ENCODE measurements around the gene MYF5. TPM values are rescaled to one million over a fixed set of nuclear protein-coding genes. Genes with fewer than 3 reads are reported as not detected.

The MYF5 gene
- total RNA-seq, 1 experiment from 2014 or later, result not detected

DNA sequence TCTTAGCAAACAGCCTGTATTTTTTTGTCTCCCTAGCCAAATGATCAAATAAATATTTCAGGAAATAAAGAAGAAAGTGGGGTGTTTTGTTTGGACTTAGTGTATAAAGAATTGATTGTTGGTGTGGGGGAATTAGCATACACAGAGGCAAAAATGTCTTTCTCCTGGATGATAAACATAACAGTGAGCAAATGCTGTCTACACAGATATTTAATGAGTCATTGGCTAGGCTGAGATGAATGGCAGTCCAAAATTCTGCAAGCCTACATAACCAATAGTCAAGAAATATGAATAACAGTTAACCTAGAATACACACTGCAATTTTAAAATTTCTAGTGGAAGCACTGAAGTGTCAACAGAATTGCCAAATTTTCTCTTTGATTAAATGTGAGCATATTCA, 35.8 kb downstream of the MYF5 start:
- intact Hi-C loops (cut with micrococcal nuclease; ENCODE audit: unreplicated experiment), result no loop called here
- no peaks in the 10 kb centered on the region for H3K4me1 ChIP-seq (replicated peaks; ENCODE audit: insufficient read depth)
- H3K27ac ChIP-seq, result no peak overlapping the region
- TF ChIP-seq, protein P1, sequence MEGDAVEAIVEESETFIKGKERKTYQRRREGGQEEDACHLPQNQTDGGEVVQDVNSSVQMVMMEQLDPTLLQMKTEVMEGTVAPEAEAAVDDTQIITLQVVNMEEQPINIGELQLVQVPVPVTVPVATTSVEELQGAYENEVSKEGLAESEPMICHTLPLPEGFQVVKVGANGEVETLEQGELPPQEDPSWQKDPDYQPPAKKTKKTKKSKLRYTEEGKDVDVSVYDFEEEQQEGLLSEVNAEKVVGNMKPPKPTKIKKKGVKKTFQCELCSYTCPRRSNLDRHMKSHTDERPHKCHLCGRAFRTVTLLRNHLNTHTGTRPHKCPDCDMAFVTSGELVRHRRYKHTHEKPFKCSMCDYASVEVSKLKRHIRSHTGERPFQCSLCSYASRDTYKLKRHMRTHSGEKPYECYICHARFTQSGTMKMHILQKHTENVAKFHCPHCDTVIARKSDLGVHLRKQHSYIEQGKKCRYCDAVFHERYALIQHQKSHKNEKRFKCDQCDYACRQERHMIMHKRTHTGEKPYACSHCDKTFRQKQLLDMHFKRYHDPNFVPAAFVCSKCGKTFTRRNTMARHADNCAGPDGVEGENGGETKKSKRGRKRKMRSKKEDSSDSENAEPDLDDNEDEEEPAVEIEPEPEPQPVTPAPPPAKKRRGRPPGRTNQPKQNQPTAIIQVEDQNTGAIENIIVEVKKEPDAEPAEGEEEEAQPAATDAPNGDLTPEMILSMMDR (conservative IDR thresholded peaks at IDR 0.05), result no peak
- no peak for TF ChIP-seq EZH2 (IDR thresholded peaks at IDR 0.05; ENCODE audit: low read depth)
- no peaks in the 10 kb centered on the region for H3K9me2 ChIP-seq (ENCODE audit: insufficient read depth)
- no peaks in the 10 kb centered on the region for H3K36me3 ChIP-seq (ENCODE audit: low read depth)
- BruUV-seq (replicated peaks), result no TSS peak
- no peak for DNase-seq
- no peaks in the 10 kb centered on the region for H3K9me3 ChIP-seq (ENCODE audit: insufficient read depth, low read depth)
- no peak overlapping the region for H3K4me3 ChIP-seq
- H3F3A ChIP-seq (ENCODE audit: insufficient read depth, low read depth), result no peaks in the 10 kb centered on the region
- POLR2A ChIA-PET (ENCODE audit: unreplicated experiment), result no interaction called here
- no peaks in the 10 kb centered on the region for H3K79me2 ChIP-seq (ENCODE audit: low read depth)
- no peaks in the 10 kb centered on the region for H3K27me3 ChIP-seq (ENCODE audit: insufficient read depth, low read depth)
- H3K4me2 ChIP-seq, result no peak overlapping the region
- CTCF ChIA-PET, result no interaction called here
- no peaks in the 10 kb centered on the region for H4K20me1 ChIP-seq (ENCODE audit: insufficient read depth)
- H2AFZ ChIP-seq, result no peak overlapping the region

- CTCF ChIA-PET, result no interaction called here
- H3K9me2 ChIP-seq (ENCODE audit: insufficient read depth), result no peaks in the 10 kb centered on the region
Measured at GRCh38 chr12:80754274-80754673, 37.6 kb downstream of the MYF5 start.

GRCh38 chr12:80756875-80757274, 40.2 kb downstream of the MYF5 start:
- TF ChIP-seq EZH2 (IDR thresholded peaks at IDR 0.05; ENCODE audit: low read depth), result no peak
- TF ChIP-seq, protein P1 (conservative IDR thresholded peaks at IDR 0.05), result no peak
- H3F3A ChIP-seq (ENCODE audit: insufficient read depth, low read depth), result no peaks in the 10 kb centered on the region
- H3K4me2 ChIP-seq, result no peak overlapping the region
- DNase-seq, result no peak
- H3K36me3 ChIP-seq (ENCODE audit: low read depth), result no peaks in the 10 kb centered on the region
- intact Hi-C loops (cut with micrococcal nuclease; ENCODE audit: unreplicated experiment), result no loop called here
- CTCF ChIA-PET, result no interaction called here
- H3K27ac ChIP-seq, result no peak overlapping the region
- H2AFZ ChIP-seq, result no peak overlapping the region
- POLR2A ChIA-PET (ENCODE audit: unreplicated experiment), result no interaction called here
- H3K4me3 ChIP-seq, result no peak overlapping the region
- H3K9me2 ChIP-seq (ENCODE audit: insufficient read depth), result no peaks in the 10 kb centered on the region
- no peaks in the 10 kb centered on the region for H3K79me2 ChIP-seq (ENCODE audit: low read depth)
- H3K4me1 ChIP-seq (replicated peaks; ENCODE audit: insufficient read depth), result no peaks in the 10 kb centered on the region
- H3K9me3 ChIP-seq (ENCODE audit: insufficient read depth, low read depth), result no peaks in the 10 kb centered on the region
- no TSS peak for BruUV-seq (replicated peaks)
- no peaks in the 10 kb centered on the region for H4K20me1 ChIP-seq (ENCODE audit: insufficient read depth)
- no peaks in the 10 kb centered on the region for H3K27me3 ChIP-seq (ENCODE audit: insufficient read depth, low read depth)

More at GRCh38 chr12:80754274-80754673, 37.6 kb downstream of the MYF5 start:
- Histone ChIP-seq H3K9me3 (ENCODE audit: insufficient read depth, low read depth) (no peaks in the 10 kb centered on the region), H3K27ac (no peak overlapping the region), H3F3A (ENCODE audit: insufficient read depth, low read depth) (no peaks in the 10 kb centered on the region), H3K4me3 (no peak overlapping the region), H3K27me3 (ENCODE audit: insufficient read depth, low read depth) (no peaks in the 10 kb centered on the region), H3K4me2 (no peak overlapping the region), H3K4me1 (replicated peaks; ENCODE audit: insufficient read depth) (no peaks in the 10 kb centered on the region), H3K79me2 (ENCODE audit: low read depth) (no peaks in the 10 kb centered on the region), H2AFZ (no peak overlapping the region), H3K36me3 (ENCODE audit: low read depth) (no peaks in the 10 kb centered on the region), H4K20me1 (ENCODE audit: insufficient read depth) (no peaks in the 10 kb centered on the region)
- intact Hi-C loops (cut with micrococcal nuclease; ENCODE audit: unreplicated experiment), result no loop called here
- BruUV-seq (replicated peaks), result no TSS peak
- POLR2A ChIA-PET (ENCODE audit: unreplicated experiment), result no interaction called here
- no peak for DNase-seq
- no peak for TF ChIP-seq EZH2 (IDR thresholded peaks at IDR 0.05; ENCODE audit: low read depth)
- TF ChIP-seq, protein P1 (conservative IDR thresholded peaks at IDR 0.05), result no peak
